COLO829 (cell line): ENCODE measurements around the gene PFN4.
A peak's percentile ranks its signal among the peaks of the same experiment; 100 is the strongest.
"Not testable (repeated sequence)": the region's sequence is repeated elsewhere in the genome, so short reads cannot be mapped to it uniquely, and the experiment has no call there.

Experiments used
- DNase-seq: peaks from one replicate; pipeline ENCODE4 v3.0.0; 2012; ENCODE audit warnings: low spot score

PFN4 gene, protein sequence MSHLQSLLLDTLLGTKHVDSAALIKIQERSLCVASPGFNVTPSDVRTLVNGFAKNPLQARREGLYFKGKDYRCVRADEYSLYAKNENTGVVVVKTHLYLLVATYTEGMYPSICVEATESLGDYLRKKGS

GRCh38 chr2:24123195-24123921 is at the start of gene PFN4, which contains the start of gene FAM228B:
TSS of gene PFN4 (minus strand) at chr2:24123334. CDS start at chr2:24122535, 799 bp downstream.
TSS of gene FAM228B (plus strand) at chr2:24123469. CDS start at chr2:24124362, 893 bp downstream.
- DNase-seq: peak; percentile 20

- no peak for DNase-seq
Measured at GRCh38 chr2:24169023-24169422, 45.9 kb upstream of the PFN4 start.

DNA sequence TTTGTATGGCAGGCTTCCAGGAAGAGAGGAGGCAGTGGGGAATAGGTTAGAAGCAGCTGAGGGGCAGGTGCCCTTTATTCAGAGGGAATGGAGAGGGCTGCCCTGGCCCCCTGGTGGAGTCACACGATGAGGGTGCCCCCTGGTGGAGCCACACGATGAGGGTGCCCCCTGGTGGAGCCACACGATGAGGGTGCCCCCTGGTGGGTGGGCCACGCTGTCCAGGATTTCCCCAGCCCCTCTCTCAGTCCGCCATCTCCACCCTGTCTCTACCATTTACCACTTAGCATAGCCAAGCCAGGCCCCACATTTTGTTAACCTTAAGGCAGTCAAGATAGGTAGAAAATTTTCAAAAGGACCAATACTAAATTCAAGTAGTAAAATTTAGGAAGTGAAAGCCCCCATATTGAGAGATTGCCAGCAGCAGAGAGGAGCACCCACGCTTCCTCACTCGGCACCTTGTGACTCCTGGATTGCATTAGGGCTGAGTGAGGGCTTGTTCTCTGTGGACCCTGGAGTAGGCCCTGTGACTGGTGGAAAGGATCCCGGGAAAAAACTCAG is 41.4 kb upstream of the PFN4 start:
- DNase-seq: no peak

GRCh38 chr2:24163601-24164000 is 40.5 kb upstream of the PFN4 start:
- DNase-seq: no peak

DNA sequence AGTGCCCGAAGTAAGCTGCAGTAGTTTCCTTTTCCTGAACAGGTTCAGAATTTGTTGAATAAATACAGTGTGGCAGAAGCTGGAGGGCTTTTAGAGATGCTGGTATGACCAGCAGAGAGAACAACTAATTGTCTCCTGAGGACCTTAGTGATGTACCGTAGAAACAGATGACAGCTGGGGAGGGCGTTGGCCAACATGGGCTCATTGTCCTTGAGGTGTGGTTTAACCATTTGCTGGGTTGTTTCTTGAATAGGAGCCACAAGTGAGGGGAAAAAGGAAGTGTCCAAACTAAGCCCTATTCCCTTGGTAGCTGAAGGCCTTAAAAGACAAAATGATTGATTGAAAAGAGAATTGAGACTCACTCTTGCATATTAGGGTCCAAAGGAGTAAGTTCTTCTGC is 40.1 kb upstream of the PFN4 start:
- no peak for DNase-seq

- no peak for DNase-seq
Measured at GRCh38 chr2:24162494-24162893, 39.4 kb upstream of the PFN4 start.

- no peak for DNase-seq
Measured at GRCh38 chr2:24160761-24161160, 37.6 kb upstream of the PFN4 start.

- DNase-seq: no peak
Measured at GRCh38 chr2:24159708-24160107, 36.6 kb upstream of the PFN4 start.

DNA sequence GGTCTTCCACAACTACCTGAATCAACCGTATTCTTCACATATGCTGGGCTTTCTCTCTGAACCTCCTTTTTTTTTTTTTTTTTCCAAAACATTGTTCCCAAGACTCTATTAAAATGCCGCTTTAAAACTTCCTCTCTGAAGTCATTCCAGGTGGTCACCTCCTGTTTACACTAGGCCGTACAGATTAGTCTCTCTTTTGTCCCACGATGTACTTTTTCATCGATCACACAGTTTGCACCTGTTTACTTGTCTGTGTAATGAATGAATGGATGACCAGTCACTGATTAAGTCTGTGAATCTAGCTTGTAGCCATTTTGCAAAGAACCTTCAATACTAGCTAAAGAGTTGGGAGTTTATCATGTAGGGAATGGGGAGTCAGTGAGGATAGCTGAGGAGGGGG is 35.0 kb upstream of the PFN4 start:
- DNase-seq: no peak

DNA sequence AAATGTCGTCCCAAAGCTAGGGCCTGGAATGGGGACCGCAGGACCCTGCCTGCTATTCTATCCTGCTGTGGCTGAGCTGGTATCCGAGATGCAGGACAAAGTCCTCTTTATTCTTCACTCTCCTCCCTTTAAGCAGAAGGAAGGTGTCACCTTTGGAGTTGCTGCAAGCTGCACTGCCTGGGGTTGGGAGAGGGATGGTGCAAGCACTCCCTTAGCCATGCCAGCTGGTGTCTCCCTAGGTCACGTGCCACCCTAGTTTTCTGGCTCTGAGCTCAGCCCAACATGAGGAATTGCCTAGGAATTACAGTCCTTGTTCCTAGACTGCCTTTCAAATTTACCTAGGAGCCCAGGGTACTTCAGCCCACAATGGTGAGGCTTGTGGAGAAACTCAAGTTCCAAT is 30.3 kb upstream of the PFN4 start:
- no peak for DNase-seq

- DNase-seq: no peak
Measured at GRCh38 chr2:24152413-24153197, 29.5 kb upstream of the PFN4 start.

DNA sequence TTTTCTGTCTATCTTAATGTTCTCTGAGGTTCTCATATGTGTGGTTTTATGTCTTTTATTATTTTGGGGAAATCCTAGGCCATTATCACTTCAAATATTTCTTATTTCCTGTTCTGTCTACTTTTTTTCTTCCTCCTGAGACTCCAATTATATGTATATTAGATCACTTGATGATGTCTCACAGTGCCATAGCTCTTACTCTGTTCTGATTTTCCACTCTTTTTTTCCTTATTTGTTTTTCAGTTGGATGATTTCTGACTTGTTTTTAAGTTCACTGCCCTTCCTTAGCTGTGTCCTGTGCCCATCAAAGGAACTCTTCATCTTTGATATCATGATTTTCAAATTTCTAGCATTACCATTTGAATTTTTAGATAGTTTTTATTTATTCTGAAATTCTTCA is 24.2 kb upstream of the PFN4 start:
- DNase-seq: no peak

- not testable (repeated sequence) for DNase-seq
Measured at GRCh38 chr2:24140305-24140704, 17.2 kb upstream of the PFN4 start.

DNA sequence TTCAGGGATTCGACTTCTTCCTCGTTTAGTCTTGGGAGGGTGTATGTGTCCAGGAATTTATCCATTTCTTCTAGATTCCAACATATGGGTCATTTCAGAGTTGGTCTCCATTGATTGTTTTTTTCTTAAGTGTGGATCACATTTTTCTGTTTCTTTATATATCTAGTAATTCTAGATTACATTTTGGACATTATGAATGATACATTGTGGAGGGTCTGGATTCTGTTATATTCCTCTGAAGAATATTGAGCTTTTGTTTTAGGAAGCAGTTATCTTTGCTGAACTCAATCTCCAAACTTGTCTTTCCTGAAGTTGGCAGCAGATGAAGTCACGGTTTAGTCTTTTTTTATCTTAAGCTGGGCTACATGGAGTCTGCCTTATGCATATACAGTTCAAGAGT is 9.4 kb upstream of the PFN4 start:
- DNase-seq: no peak

- no peak for DNase-seq
Measured at GRCh38 chr2:24125956-24126355, 2.8 kb upstream of the PFN4 start.

DNA sequence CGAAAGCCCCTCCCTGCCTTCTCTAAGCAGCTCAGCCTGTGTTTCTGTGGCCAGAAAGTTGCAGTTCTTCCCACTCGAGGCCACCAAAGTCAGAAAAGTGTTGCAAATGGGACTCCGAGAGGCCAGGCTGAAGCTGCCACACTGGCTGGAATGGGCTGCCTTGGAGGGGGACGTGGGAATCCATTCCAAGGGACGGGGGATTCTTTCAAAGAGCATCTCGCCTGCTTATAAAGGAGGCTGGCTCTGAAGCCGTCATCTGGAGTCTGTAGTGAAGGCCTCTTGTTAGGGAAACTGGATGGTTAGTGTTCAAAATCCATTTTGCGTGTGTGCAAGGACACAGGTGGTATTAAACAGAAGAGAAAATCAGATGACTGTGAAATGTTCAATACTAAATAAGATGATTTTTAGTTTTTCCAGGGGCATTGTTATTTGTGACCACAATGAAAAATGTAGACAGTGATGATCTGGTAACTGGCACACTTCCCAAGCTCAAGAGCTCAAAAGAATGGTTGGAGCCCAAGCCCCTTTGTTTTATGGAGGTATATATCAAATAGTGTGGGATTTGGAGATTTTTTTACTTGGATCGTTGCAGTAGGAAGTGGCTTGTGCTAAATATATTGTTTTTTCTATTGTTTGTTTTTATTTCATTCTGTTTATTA is 917 bp upstream of the PFN4 start:
- DNase-seq: no peak

DNA sequence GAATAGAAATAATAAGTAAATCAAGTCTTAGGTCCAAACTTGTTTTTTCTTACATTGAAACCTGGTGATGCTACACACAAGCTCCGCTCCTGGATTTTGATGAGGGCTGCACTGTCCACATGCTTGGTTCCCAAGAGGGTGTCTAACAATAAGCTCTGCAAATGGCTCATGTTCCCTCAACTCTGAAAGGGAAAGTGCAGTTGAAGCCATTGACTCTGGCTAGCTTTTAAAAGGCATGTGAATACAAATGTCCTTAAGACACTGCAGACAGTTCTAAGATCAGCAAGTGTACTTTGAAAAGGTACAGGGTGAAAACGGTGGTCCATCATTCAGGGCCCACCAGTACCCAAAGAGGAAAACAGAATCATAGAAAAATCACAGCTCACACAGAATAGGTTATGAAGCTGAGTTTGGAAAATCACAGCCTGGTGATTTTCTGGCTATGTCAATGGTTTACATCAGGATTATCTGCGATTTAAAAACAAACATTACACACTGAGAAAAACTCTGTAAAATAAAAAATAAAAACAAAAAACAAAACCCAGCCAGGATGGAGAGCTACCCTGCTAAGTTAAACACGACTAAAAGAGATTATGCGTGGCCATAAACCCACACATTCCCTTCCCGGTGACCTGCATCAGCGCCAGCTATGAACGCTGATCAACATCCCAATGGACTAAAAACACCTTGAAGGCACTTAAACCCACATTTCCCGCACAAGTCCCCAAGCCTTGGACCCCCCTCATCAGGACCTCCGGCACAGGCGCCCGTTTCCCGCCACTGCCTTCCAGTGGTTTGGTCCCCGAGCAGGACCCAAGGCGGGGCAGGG is 554 bp downstream of the PFN4 start:
- DNase-seq: no peak

DNA sequence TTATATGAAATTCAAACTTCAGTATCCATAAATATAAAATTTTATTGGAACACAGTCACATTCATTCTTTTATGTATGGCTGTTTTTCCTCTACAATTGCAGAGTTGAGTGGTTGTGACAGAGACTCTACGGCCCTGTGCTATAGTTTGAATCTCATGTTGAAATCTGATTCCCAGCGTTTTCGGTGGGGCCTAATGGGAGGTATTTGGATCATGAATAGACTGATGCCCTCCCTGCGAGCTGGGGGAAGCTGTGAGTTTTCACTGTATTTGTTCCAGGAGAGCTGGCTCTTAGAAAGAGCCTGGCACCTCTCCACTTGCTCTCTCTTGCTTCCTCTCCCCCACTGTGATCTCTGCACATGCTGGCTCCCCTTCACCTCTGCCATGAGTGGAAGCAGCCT is 1.7 kb downstream of the PFN4 start:
- no peak for DNase-seq

DNA sequence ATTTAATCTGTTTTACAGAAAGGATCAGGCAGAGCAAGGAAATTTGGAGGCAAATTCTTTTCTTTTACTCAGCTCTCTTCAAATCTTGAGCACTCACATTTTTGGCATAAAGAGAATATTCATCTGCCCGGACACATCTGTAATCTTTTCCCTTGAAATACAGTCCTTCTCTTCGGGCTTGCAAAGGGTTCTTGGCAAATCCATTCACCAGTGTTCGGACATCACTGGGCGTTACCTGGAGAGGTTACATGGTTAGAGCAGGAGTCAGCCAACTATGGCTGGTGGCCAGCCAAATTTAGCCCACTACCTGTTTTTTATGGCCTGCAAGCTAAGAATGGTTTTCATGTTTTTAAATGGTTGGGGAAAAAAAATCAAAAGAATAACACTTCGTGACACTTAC is 2.1 kb downstream of the PFN4 start:
- no peak for DNase-seq

DNA sequence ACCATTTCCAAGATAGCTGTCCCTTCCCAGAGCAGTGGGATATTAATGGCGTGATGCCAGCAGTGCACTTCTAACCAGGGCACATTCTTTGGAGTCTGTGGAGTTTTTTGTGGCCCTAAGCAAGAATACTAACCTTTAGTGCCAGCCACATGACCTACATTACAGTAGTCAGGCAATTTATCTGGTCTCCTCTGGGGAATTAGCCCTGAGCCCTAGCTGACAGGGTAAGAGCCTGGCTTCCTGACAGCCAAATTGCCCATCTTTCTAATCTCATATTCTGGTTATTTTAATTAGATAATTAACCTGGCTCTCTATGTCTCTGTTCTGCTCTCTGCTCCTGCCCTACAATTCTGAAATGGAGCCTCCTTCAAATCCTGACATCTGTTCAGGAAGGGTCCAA is 5.2 kb downstream of the PFN4 start:
- DNase-seq: no peak

- DNase-seq: no peak
Measured at GRCh38 chr2:24115057-24115456, 8.1 kb downstream of the PFN4 start.
